Hematopoietic multipotent progenitor cell treated with erythropoietin and hydrocortisone succinate and interleukin-3 and kit ligand, for 4 days (in vitro differentiated cells): Measurements from ENCODE around the gene TMTC1.

Experiments used
- DNase-seq: peaks from one replicate; pipeline ENCODE4 v3.0.0-alpha.2; 2015

The TMTC1 gene

GRCh38 chr12:29778531-29778930 is 5.2 kb downstream of the TMTC1 start:
- DNase-seq, result no peak

DNA sequence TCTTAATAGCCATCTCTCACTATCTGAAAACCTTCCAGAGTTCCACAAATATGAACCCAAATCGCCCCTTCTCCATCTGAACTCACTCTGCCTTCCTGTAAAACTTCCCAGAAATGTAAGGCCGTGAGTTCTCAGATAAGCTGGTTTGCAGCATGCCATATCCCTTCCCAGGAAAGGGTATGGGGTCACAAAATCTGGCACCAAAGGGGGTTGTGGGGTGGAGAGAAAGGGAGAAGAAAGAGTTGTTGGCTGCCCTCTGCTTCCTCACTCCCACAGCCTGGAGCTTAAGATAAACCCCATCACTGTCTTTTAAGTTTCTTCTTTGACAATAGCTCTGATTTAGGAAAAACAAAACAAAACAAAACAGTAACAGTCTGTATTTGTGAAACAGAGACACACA is 10.7 kb downstream of the TMTC1 start:
- no peak for DNase-seq

DNA sequence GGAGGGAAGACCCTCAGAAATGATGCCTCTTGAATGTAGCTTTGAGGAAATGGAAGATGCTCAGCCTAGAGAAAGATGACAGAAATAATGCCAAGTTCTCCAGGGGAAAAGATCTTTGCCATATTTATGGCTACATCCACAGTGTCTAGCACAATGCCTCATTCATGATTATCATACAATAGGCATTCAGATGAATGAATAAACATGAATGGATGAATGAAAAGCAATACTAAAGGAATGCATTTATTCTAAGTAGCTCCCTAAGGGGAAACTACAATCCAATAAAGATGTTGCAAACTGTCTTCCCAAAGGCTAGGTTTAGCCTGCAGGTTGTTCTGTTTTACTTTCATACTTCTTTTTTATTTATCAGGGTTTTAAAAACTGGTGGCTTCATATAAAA is 12.0 kb downstream of the TMTC1 start:
- DNase-seq, result no peak

GRCh38 chr12:29771165-29771564 is 12.6 kb downstream of the TMTC1 start:
- DNase-seq, result no peak

DNA sequence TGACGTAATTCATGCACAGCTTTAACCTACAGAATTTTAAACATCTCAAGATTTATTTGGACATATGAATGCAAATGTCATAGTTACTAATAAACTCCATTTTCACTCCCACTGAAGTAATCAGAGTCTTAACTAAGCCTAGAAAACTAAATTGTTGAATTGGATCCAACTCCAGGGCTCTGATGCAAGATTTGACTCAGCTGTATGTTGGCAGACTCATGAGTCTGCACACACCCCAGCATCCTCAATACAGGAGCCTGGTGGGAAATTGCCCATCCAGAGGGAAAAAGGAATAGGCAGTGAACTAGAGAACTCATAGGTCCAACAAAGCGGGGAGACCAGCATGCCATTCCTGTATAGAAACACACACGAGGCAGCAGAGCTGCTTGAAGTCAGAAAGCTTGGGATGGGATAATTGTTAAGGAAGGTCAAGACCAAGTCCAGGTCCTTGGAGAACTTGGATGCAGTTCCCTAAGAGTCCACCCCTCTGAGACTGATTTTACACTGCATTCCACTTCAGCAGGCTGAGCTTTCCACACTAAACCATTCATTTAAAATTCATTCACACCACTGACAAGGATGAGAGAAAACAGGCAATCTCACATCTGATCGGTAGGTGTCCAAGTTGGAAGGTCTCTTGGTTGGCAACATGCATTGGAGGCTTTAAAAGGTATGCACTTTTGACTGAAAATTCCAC is 14.4 kb downstream of the TMTC1 start:
- DNase-seq, result no peak

- peak; percentile 13 for DNase-seq
These were observed 15.4 kb downstream of the TMTC1 start for GRCh38 chr12:29768372-29768771.

DNA sequence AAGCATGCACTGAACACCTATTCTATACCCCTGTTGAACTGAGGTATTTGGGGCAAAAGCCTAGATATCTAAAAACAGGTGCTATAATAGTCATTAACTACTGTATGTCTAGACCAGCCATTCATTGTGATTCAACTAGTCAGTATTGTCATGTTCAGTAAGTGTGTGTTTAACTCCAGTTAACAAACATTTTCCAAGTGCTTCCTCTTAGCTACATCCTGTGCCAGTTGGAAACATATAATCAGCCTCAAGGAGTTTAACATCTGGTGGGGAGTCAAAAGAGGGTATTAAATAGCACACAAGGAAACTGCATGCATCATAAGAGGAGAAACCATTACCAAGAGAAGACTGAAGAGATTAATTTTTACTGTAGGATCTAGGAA is 20.4 kb downstream of the TMTC1 start:
- no peak for DNase-seq

- DNase-seq, result no peak
These were observed 21.0 kb downstream of the TMTC1 start for GRCh38 chr12:29762637-29763300.

GRCh38 chr12:29759950-29760349 is 23.8 kb downstream of the TMTC1 start:
- DNase-seq, result no peak

GRCh38 chr12:29756741-29757390 is 26.9 kb downstream of the TMTC1 start:
- DNase-seq, result no peak

GRCh38 chr12:29754235-29755189 is 29.2 kb downstream of the TMTC1 start:
- no peak for DNase-seq

DNA sequence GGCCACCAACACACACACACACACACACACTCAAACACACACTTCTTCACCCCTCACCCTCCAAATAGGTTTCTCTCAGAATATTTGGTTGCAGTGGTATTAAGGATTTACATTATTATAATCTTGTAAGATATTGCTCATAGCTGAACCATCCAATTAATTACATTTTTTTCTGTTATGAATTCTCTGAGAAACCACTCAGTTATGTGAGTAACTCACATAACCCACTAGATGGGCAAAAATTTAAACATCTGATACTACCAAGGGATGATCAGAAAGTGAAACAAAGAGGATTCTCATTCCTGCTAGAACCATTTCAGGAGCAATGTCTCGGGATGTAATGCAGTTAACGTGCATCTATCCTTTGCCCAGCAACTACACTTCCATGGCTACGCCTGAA is 31.6 kb downstream of the TMTC1 start:
- no peak for DNase-seq

DNA sequence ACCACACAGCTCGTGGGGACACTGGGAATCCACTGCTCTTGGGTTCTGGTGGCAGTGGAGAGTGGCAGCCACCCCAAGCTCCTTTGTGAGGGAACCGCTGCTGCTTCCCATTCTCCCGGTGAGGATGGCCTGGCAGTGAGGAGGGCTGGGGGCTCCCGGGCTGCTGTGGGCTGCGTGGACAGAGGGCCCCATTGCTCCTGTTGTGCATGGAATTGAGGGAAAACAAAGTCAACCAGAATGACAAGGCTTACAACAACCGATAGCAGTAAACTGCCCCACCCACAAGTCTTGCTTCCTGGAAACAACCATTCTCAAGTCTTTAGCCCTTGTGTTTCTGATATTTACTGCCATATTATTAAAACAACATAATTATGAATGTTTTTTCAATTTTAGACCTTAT is 32.1 kb downstream of the TMTC1 start:
- DNase-seq, result no peak

DNA sequence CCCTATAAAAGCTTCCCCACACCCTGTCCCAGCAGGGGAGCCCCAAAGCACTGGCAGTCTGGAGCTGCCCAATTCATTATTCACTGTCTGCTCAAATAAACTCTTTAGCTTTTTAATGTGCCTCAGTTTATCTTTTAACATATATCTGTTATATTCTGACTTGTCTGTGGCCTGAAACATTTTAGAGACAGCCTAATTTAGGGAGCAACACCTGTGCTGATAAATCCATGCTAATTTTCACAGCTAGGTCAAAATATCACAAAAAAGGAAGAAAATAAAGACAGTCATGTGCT is 32.9 kb downstream of the TMTC1 start:
- DNase-seq, result no peak

GRCh38 chr12:29750131-29750927 is 33.4 kb downstream of the TMTC1 start:
- DNase-seq, result no peak

DNA sequence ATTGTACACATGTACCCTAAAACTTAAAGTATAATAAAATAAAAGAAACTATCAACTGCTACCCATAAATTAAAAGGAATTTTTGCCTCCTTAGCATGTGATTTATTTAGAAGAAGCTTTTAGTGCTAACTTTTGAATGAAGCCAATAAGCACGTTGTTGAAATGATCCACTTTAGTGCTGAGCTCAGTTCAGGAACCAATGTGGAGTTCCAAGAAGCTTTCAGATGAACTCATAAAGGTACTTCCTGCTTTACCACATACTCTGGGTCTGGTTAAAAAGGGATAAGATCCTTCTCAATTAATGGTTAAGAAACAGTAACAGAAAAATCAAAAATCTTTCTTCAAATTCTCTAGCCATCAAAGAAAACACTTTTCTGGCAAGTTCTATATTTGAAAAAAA is 39.4 kb downstream of the TMTC1 start:
- DNase-seq, result no peak

DNA sequence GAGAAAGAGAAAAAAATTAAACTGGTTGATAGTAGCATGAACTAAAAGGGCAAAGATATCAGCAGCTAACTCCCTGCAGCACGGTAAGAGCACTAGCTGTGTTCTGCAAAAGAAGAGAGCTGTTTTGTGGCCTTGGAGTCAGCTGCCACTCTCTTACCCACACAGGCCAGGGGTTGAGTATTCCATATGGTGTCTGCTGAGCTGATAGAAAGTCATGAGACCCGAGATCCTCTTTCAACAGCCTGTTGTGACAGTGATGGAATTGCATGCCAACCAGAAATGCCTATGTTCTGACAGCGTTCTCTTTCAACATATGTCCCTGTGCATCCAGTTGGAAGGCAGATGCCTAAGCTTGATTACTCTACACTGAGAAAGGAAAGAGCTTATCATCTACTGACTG is 39.9 kb downstream of the TMTC1 start:
- no peak for DNase-seq

DNA sequence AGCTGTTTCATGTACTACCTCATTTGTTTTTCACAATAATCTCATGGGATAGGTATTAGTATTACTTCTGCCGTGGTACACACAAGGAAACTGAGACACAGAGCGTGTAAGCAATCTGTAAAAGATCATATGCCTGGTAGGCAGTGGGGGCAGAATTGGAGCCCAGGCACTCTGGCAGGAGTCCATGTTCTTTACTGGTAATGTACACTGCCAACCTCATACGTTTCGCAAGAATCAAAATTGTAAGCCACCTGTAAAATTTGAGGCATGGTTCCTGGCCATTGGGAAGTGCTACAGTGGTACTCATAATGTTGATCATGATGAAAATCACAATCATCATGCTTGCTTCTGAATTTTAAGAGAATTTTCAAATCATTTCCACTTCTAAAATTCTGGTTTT is 40.7 kb downstream of the TMTC1 start:
- no peak for DNase-seq

- DNase-seq, result no peak
These were observed 41.1 kb downstream of the TMTC1 start for GRCh38 chr12:29742646-29743045.

DNA sequence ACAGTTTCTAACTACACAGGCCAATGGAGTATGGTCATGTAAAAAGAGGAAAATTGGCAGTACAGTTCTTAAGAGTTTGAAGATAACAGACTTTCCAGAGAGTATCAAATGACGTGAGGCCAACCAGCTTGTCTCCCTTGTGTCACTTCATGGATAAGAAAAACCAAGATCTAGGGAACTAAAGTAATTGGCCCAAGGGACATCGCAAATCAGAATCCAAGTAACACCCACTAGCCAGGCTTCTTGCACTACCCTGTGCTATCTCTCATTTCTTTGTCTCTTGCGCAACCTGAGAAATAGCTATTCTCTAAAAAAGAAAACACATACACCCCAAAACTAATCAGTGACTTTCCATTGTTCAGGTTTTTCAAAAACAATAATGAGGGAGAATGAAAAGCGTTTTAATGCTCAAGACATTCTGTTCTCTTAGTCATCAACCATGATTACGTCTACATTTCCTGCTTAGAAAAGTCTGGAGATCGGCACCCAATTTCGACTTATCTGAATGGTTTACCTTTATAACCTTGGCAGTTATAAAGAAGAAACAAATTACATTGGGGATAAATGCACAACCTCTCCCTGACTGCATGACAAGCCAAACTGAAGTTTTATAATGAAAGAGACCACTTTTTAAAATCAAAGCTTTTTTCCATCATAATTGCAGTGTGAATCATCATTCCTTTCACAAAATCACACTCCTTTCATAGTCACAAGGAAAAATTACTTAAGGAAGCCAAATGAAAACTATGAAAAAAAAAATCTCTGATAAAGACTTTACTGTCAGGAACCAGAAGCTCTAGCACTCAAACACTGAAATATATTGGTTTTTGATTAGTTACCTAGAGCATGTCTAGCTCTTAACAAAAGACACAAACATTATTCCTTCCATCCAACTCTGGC is 42.1 kb downstream of the TMTC1 start:
- no peak for DNase-seq

DNA sequence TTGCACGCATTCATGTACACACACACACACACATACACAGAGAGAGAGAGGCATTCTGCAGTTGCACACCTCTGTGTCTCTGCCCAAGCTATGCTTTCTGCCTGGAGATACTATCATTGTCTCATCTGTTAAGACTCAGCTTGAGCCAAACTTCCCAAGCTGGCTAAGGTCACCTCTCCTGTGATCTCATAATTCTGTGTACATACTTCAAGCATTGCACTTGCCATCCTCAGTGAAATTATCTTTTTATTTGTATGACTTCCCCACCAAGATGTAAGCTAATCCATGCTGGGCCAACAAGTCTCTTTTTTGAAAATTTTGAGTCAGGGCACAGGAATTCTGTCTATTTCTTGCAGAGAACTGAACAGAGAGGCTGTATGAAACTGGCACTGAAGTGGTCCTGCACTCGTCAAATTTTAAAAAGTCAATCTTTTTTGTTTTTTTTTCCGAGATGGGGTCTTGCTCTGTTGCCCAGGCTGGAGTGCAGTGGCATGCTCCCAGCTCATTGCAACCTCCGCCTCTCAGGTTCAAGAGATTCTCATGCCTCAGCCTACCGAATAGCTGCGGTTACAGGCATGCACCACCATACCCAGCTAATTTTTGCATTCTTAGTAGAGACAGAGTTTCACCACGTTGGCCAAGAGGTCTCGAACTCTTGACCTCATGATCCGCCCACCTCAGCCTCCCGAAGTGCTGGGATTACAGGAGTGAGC is 44.3 kb downstream of the TMTC1 start:
- DNase-seq, result no peak
